Limb (tissue), 2 donors: ENCODE data around the gene WNT6.
"Not testable (repeated sequence)": the region's sequence is repeated elsewhere in the genome, so short reads cannot be mapped to it uniquely, and the experiment has no call there.

Experiments
- DNase-seq, 2 donors: peaks; one replicate each; pipeline ENCODE4 v3.0.0-alpha.2; 2016; ENCODE audit errors: extremely low spot score in 2 of 2

WNT6 gene

GRCh38 chr2:218830526-218831306 lies 28.9 kb upstream of the WNT6 start:
- no peak for DNase-seq

- no peak for DNase-seq
Observed at GRCh38 chr2:218831378-218831990, 28.1 kb upstream of the WNT6 start, which contains the start of gene PRKAG3. TSS of gene PRKAG3 (minus strand) at chr2:218831803.

- no peak for DNase-seq
Observed at GRCh38 chr2:218832081-218832480, 27.5 kb upstream of the WNT6 start.

GRCh38 chr2:218832520-218832919 lies 27.1 kb upstream of the WNT6 start:
- no peak for DNase-seq

GRCh38 chr2:218833023-218833609 lies 26.5 kb upstream of the WNT6 start:
- no peak for DNase-seq

GRCh38 chr2:218834685-218835084 lies 24.9 kb upstream of the WNT6 start:
- DNase-seq, result no peak

- no peak for DNase-seq
Observed at GRCh38 chr2:218837495-218837894, 22.1 kb upstream of the WNT6 start.

- no peak for DNase-seq
Observed at GRCh38 chr2:218839430-218839829, 20.2 kb upstream of the WNT6 start.

- DNase-seq, result no peak
Observed at GRCh38 chr2:218839888-218840287, 19.7 kb upstream of the WNT6 start.

GRCh38 chr2:218844334-218844733 lies 15.3 kb upstream of the WNT6 start:
- DNase-seq, result not testable (repeated sequence)

- not testable (repeated sequence) for DNase-seq
Observed at GRCh38 chr2:218846963-218847362, 12.6 kb upstream of the WNT6 start.

GRCh38 chr2:218849721-218850120 lies 9.9 kb upstream of the WNT6 start:
- no peak for DNase-seq

- DNase-seq, result no peak
Observed at GRCh38 chr2:218850796-218851195, 8.8 kb upstream of the WNT6 start.

- no peak for DNase-seq
Observed at GRCh38 chr2:218851286-218851685, 8.3 kb upstream of the WNT6 start.

- no peak for DNase-seq
Observed at GRCh38 chr2:218852911-218853667, 6.5 kb upstream of the WNT6 start.

- DNase-seq, result no peak
Observed at GRCh38 chr2:218853766-218854165, 5.8 kb upstream of the WNT6 start.

GRCh38 chr2:218854860-218855259 lies 4.7 kb upstream of the WNT6 start:
- no peak for DNase-seq

- DNase-seq, result no peak
Observed at GRCh38 chr2:218855305-218856166, 4.1 kb upstream of the WNT6 start.

- DNase-seq, result no peak
Observed at GRCh38 chr2:218856167-218856895, 3.3 kb upstream of the WNT6 start.

GRCh38 chr2:218856896-218857243 lies 2.7 kb upstream of the WNT6 start:
- DNase-seq, result no peak
